ENCODE measurements around the gene WWOX.
"Not testable (repeated sequence)": the region's sequence is repeated elsewhere in the genome, so short reads cannot be mapped to it uniquely, and the experiment has no call there.

The WWOX gene

DNA sequence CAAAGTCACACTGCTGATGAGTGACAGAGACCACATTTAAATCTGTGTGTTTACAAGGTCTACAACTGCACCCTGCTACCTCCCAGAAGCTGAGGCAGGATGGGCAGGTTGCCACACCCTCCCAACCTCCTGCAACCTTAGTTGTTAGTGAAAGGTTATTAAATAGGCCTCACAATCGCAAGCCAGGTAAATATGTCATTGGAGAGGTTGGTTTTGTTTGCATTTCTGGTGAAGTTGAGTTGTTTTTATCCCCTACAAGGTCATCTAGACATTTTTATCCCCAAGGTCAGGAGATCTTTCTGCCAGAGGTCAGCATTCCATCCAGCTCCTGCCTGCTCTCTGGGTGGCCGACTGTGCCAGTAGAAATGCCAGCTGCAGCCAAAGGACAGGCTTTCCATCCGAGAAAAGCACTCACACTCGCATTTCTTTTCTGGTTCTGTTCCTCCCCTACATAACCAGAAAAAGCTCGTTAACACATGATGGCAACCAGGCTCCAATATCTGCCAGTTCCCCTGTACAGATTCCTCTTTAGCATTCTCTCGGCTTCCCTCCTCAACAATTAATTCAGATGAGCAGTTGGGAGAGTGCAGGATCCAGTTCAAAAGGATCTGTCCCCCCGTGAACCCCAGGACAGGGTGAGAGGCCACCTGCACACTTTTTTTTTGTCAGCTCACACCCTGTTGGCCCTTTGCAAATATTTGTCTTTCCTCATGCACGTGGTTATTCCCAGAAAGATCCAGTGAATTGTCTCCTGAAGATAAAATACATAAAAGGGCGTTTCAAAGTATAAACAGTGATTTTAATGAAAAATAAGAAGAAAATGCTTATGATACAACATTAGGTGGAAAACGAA is 938.3 kb downstream of the WWOX start:
- no peak for DNase-seq (ENCODE audit: low spot score)

DNA sequence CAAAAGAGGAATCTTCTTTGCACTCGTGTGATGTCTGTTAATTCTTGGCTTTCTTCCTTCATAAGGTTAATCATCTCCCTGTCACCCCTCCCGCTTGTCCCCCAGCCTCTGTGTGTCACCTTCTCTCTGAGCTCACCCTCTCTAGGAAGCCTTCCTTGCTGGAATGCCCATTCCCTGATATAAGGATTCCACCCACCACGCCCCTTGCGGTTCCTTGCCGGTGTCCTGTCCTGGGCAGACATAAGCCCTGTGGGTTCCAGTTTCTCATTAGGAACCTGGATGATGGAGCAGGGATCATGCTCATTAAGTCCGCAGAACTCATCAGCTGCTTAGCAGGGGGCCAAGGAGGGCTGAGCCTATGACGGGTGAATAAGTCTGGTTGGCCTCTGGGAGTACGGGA is 941.8 kb downstream of the WWOX start:
- DNase-seq (ENCODE audit: low spot score), result no peak

DNA sequence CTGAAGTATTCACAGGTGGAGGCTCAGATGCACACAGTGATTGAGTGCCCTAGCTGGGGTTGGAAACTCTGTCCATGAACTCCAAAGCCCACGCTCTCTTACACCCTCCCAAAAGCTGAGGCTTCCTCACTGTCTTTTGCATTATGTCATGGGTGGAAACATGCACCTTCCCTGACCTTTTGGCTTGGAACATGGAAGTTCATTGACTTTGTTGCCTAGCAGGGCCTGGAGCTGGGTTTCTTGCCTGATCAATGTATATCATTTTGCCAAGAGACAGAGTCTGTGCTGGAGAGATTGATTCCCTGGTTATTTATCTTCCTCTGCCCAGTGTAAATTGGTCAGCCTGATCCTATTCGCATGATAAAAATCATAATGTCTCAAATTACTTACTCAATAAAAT is 942.7 kb downstream of the WWOX start:
- no peak for DNase-seq (ENCODE audit: low spot score)

DNA sequence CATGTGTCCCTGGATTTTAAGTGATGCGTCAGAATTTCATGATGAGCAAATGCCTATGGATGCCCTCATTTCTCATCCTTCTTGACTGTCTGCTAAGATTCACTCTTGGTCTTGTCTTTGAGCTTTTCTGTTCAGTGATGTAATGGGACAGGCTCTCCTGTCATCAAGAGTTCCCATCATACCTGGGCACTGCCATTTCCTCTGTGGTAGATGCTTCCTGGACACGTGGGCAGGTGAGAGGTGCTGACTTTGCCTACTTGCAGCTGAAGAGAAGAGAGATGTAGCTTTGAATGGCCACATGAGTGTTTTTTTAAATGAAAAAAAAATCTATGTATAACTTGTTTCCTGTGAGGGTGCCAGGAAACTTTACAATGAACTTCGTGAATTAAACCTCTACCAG is 943.4 kb downstream of the WWOX start:
- no peak for DNase-seq (ENCODE audit: low spot score)

DNA sequence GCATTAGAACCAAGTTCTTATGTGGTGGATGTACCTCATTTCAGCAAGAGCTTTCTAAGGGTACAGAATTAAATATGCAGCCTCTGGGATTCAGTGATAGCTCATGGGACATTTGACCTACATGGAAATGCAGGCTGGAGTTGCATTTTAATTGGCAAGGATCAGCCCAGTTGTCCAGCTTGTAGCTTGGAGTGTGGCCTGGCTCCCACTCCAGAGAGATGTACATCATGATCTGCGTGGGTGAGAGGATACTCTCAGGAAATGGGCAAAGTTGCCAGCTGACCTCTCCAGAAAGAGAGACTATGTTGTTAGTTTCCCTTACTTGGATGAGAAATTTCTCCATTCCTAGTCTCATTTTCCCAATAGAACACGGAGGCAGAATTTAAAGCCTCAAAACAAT is 945.7 kb downstream of the WWOX start:
- no peak for DNase-seq (ENCODE audit: low spot score)

DNA sequence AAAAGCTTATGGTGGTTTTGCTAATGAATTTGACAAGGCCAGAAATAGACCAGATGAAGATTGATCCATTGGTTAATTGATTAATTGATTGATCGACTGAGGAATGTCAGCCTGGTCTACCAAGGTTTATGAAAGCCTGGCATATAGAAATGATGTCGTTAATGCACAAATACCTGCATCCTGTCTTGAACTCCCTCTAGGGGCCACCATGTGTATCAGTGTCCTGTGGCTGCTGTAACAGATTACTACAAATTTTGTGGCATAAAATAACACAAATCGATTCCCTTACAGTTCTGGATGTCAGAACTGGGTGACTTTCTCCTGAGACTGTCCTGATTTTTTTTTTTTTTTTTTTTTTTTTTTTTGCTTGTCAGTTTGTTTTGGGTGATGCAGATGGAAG is 947.9 kb downstream of the WWOX start:
- DNase-seq (ENCODE audit: low spot score), result no peak

DNA sequence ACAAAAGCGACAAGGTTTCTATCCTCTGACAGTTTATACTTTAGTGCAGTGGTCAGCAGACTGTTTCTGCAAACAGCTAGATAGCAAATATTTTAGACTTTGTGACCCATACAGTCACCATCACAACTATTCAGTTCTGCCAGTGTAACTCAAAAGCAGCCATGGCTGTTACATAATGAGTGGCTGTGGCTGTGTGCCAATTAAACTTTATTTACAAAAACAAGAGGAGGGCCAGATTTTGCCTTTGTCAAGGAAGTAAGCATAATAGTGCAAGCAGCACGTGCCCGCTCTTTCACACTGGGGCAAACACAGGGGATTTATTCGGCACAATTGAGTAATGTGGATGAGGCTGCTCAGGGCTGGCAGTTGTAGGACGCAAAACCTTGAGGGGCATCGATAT is 949.6 kb downstream of the WWOX start:
- DNase-seq (ENCODE audit: low spot score), result no peak

DNA sequence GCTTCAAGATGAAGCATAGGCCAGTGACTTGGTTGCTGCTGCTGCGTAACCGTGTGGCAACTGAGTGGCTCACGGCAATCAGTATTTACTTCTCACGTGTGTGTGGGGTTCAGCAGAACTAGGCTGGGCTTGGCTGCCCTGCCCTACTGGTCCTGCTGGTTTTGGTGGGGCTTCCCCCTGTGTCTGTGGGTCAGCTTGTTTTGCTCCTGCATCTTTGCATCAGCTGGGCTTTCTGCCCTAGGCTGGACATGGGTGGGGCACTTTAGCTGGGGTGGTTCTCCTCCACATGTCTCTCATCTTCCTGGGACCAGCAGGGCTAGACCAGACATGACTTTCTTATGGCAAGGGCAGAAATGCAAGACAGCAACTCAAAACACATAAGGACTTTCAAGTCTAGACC is 950.6 kb downstream of the WWOX start:
- DNase-seq (ENCODE audit: low spot score), result no peak

DNA sequence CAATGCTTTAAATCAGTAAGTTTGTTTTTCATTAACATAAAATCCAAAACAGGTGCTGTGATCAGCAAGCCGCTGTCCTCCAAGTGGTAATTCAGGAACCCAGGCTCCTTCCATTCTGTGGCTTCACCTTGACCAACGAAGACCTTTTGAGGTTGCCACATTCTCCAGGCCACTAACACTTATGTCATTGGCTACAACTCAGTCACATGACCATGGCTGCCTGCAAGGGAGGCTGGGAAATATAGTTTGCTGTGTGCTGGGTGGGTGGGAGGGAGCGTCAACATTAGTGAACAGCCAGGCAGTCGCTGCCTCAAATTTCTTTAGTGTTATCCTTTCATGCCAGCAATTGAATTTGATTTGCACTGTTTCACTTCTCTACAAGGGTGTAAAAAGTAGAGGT is 951.9 kb downstream of the WWOX start:
- no peak for DNase-seq (ENCODE audit: low spot score)

DNA sequence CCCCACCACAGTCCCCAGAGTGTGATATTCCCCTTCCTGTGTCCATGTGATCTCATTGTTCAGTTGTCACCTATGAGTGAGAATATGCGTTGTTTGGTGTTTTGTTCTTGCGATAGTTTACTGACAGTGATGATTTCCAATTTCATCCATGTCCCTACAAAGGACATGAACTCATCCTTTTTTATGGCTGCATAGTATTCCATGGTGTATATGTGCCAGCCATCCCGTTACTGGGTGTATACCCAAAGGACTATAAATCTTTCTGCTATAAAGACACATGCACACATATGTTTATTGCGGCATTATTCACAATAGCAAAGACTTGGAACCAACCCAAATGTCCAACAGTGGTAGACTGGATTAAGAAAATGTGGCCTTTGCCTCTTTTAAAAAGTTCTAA is 952.7 kb downstream of the WWOX start:
- not testable (repeated sequence) for DNase-seq (ENCODE audit: low spot score)

DNA sequence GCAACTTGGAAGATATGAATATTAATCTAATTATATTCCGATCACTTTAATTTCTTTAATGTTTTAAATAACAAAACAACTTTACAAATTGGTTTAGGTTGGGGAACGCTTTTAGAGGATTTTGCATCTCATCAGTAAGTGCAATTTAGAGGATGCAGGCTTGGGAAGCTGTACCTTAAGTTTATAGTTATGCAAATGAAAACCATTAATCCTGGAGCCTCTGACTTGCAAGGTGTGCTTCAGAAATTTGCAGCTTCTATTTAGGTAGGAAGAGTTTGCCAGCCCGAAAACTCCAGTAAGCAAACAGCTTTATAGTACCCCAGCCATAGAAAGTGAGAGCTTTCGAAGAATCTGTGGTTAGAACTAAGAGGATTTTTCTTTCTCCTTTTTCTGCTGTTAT is 954.1 kb downstream of the WWOX start:
- DNase-seq (ENCODE audit: low spot score), result no peak

DNA sequence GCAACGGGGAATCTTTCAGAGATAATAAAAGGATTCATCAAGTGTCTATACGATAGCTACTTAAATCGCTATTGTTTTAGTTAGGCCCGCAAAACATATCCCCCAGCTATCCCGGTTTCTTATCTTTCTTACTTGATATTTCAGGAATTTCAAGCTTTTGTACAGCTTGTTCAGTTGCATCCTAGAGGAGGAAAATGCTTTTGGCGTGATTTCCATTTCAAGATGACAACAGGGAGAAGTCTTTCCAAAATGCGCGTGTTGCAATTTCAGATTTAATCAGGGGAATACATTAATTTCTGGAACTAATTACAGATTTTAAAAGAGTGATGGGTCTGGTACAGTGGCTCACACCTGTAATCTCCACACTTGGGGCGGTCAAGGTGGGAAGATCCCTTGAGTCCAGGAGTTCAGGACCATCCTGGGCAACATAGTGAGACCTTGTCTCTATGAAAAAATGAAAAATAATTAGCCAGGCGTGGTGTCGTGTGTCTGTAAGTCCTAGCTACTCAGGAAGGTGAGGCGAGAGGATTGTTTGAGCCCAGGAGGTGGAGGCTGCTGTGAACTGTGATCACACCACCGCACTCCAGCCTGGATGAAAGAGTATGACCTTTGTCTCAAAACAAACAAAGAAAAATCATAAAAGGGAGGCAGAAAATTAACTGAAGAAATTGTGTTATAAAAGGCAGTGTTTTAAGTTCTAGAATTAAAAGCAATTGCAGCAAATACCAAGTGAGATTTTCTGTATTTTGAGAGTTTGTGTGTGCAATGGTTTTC is 954.9 kb downstream of the WWOX start:
- no peak for DNase-seq (ENCODE audit: low spot score)

DNA sequence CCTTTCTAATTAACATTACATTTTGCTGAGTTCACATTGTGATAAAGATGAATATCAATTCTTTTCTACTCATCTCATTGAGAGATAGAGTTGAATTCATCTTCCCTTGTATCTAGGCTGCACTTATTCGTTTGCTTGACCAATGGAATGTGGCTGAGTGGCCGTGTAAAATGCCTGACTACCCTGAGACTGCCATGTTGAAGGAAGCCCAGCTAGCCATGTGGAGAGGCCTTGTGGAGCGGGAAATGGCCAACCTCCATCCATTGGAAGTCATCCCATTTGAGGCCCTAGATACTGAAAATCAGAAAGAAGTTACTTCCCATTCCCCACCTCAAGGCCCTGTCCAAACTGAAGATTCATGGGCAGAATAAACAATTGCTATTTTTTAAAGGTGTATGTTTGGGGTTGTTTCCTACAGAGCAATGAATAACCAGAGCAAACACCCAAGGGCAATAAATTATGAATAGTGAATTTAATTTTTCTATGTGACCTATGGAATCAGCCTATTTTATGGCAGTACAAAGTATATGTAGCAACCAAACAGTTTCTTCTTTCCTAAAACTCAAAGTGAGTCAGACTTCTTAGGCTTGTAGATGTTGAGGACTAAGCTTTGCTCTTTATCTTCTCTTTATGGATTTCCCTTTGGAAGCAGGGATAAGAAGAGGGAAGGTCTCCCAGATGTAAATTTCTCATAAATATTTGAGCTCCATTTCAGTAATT is 956.0 kb downstream of the WWOX start:
- no peak for DNase-seq (ENCODE audit: low spot score)

DNA sequence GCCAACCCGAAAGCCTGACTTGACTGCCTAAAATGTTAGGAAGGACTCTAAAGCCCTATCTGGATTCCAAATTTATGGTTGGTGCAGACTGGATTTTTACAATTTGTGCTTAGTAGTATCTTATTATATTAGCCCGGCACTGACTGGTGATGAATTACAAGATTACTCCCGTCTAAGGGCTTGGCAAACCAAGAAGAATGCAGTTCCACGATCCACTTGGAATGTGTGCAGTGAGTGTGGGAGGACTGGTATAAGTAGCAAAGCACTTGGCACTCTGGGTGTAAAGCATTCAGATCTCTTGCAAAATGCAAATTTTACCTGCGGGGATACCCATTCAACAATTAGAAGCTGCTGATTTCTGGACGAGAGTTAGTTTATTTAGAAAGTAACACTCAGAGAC is 961.7 kb downstream of the WWOX start:
- no peak for DNase-seq (ENCODE audit: low spot score)

DNA sequence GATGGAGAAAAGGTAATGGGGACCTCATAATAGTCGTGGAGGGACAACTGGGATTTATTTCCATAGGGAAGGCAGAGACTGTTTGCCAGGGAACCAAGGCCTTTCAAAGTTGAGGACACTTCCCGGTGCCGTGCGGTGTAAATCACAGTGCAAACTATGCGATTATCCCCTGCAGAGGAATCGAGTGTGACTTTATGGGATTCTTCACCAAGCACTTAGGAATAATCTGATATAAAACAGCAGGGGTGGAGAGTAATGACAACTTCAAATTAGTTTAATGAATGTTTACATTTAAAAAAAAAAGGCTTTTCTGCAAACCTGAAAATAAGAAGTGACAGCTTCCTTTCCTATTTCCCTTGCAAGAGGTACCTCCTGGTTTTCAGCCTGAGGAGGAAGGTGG is 962.9 kb downstream of the WWOX start:
- no peak for DNase-seq (ENCODE audit: low spot score)

DNA sequence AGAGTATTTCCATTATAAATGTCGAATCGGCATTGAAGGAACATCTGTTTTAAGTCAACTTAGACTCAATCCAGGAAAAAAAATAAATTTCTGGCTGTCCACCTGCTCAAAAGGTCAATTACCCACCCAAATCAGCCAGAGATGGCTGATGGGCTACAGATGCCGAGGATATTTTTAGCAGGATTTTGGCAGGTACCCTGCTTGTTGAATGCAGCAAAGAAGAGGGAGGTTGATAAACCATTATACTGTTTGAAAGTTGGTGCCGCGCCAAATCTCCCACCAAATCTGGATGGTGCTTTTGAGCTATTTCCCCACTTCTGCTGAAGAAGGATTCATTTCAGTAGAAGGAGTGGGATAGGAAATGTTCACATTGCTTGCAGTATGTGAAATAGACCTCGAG is 963.4 kb downstream of the WWOX start:
- no peak for DNase-seq (ENCODE audit: low spot score)

DNA sequence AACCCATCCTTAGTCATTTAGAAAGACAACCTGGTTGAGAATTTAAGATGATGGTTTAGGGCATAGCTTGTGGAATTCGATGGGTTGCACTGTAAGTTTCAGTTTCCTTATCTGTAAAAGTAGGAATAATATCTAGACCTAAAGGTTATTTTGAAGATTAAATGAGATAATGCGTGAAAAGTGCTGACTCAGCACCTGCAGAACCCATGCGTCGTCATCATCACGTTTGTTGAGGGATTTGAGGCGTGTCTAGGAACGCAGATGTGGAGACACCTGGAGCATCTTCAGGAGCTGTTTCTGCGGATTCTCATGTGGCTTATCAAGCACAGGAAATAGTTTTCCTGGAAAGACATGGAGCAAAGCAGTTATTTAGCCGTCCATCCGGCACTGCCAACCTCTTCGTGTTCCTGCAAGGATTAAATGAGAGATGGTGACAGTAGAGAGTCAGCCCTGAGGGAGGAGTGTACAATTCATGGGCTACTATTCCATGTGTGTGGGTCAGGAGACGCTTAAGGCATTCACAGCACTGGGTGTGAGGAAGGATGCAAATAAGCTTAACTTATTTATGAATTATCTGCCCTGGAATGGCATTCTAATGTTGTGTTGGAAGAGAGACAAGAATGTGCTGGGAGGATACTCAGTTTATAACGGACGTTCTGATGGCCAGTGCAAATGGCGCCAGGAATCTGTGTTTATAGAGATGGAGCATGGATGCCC is 965.0 kb downstream of the WWOX start:
- no peak for DNase-seq (ENCODE audit: low spot score)

DNA sequence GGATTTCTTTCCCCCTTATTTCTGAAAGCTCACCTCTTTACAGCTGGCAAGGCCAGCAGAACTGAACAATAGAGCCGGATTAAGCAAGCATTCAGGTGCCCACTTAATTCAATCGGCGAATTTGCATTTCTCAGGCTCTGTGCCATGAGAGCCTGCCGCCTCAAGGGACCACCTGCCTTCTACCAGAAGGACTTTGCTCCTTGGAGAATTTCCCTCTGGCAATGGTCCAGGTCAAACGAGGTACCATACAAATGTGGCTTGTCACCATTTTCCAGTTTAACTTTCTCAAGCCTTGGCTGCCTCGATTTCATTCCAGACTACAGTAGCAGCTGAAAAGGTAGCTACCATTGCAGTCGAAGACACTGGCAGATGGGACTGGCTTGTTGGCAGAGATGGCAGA is 967.1 kb downstream of the WWOX start:
- no peak for DNase-seq (ENCODE audit: low spot score)

DNA sequence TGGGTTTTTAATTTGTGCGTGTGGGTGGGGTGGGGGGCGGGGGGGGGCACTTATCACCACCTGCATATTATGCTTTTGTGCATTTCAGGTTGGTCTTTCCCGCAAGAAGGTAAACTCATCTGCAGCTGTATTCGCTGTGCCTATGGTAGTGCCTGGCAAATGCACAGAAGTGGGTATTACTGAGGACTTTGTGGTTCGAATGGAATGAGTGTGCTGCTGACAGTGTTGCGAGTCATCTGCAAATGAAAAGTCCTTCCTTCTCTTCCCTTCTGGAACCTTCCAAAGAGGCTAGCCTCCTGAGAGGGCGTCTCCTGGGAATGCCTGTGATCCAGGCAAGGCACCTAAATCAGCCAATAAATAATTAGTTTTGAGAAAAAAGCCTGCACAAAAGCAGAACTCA is 968.1 kb downstream of the WWOX start:
- no peak for DNase-seq (ENCODE audit: low spot score)

DNA sequence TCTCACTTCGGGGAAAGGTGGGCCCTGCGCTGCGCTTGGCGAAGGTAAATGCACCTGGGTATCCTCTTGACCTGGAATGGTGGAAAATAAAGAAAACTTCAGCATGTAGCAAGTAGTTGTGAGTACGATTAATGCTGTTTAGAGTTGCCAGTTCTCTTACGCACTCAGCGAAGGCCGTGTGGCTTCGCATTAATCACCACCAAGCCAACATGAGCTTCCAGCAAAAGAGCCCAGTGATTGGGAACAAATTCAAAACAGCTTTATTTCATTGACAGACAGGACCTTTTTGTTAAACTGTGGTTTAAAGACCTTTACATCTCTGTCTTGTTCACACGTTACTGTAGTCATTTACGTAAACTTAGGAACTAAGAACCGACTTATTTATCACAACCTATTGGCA is 969.7 kb downstream of the WWOX start:
- DNase-seq (ENCODE audit: low spot score), result no peak

DNA sequence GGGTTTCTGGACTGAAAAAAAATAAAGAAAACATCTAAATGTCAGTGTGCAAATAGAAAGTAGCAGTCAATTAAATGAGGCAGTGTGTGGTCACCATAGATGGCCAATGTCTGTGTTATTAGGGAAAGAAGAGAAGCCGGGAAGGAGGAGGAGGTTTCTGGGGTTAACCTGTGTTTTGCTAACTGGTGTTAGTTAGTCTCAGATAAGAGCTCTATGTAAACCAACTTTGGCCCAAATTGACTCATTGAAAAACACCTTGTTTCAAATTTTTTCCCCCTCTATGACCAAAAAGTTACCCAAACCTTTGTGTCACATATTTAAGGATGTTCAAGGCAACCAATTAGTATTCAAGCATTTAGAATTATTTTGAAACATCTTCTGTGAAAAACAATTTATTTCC is 970.2 kb downstream of the WWOX start:
- DNase-seq (ENCODE audit: low spot score), result no peak

DNA sequence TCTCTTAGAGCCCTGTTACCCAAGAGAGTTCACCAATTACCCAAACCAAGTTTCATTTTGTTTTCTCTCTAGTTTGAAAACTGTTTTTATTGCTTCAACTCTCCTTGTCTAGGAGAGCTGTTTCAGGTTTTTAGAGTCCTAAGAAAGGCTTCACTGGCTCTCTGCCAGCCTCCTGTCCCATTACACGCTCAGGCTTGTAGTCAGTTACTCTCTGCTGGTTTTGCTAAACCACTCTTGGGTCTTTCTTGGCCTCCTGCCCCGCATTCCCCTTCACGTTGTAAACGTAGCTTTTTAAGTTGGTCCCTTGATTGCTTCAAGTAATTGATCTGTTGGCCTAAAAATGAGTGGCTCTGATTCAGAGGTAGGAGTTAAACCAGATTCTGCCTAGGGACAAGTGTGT is 972.0 kb downstream of the WWOX start:
- DNase-seq (ENCODE audit: low spot score), result no peak

Data from ecto neural progenitor cell (in vitro differentiated cells).